K562 (cell line): ENCODE results near the gene CRYAB. TPM values are rescaled to one million over a fixed set of nuclear protein-coding genes. Genes with fewer than 3 reads are reported as not detected.

Experiments used
- ATAC-seq: fragments of 200-7000 bp; cut with Tn5 transposase; 3 replicates; pipeline ENCODE4 v1.9.1; 2020; ENCODE audit warnings: moderate library complexity
- BruUV-seq: library from RNA; stranded (reverse); fragments of 400-500 nt; replicated peaks from 2 replicates; lab custom pipeline; 2021; lab: Mats Ljungman, UMichigan
- CTCF ChIA-PET: fragments of 300-600 bp; formaldehyde crosslinking; extraction: SDS; loops from one replicate; lab custom pipeline; 2021; ENCODE audit warnings: low intra/inter-chr PET ratio; lab: Yijun Ruan, JAX
- POLR2A ChIA-PET: fragments of 300-600, 350-650 bp; sonication (Branson Sonifier 250); formaldehyde crosslinking; extraction: SDS; loops from one replicate; lab custom pipeline; 2021; ENCODE audit warnings: antibody characterized with exemption, inconsistent platforms; lab: Yijun Ruan, JAX
- DNase-seq, 4 experiments: peaks; one replicate each; pipeline versions ENCODE4 v3.0.0 to v3.0.0-alpha.2; 2011 to 2018; ENCODE audit warnings: low spot score in 3 of 4, mixed read lengths in 3 of 4; ENCODE audit errors: extremely low read depth in 1 of 4
- FAIRE-seq: peaks from 2 replicates; lab custom pipeline; 2011; peaks lifted over from hg19 to GRCh38; lab: Jason Lieb, UNC
- H2AFZ ChIP-seq: 2 replicates; pipeline ENCODE4 v1.6.0; 2011; ENCODE audit warnings: low read depth, low read length, control low read depth, inconsistent platforms
- H3K27ac ChIP-seq: fragments of 200-600 bp; 3 replicates; pipeline ENCODE4 v1.8.0; 2011; ENCODE audit warnings: low read depth, mild to moderate bottlenecking, control low read depth, inconsistent platforms, low read length, moderate library complexity, mixed read lengths; ENCODE audit errors: extremely low read depth
- H3K27me3 ChIP-seq, 2 experiments: fragments of 300-600 bp in 1 of 2; 2 replicates in 1 of 2; 3 replicates in 1 of 2; pipeline versions ENCODE4 v1.6.0 to v1.8.0; 2011; ENCODE audit warnings: inconsistent platforms in 2 of 2, low read length in 2 of 2, mild to moderate bottlenecking in 1 of 2, mixed read lengths in 1 of 2, moderate library complexity in 1 of 2; ENCODE audit not compliant: control insufficient read depth in 2 of 2, insufficient read depth in 2 of 2
- H3K36me3 ChIP-seq: fragments of 300-600 bp; 3 replicates; pipeline ENCODE4 v1.8.0; 2011; ENCODE audit warnings: mild to moderate bottlenecking, low read length, inconsistent platforms; ENCODE audit not compliant: control insufficient read depth, insufficient read depth
- H3K4me1 ChIP-seq, 2 experiments: fragments of 200-600 bp in 1 of 2; replicated peaks in 1 of 2; 2 replicates in 1 of 2; 3 replicates in 1 of 2; pipeline versions ENCODE4 v1.5.1 to v1.8.0; 2011; ENCODE audit warnings: inconsistent platforms in 2 of 2, low read length in 2 of 2, mild to moderate bottlenecking in 1 of 2, mixed read lengths in 1 of 2, moderate library complexity in 1 of 2; ENCODE audit not compliant: control insufficient read depth in 2 of 2, insufficient read depth in 2 of 2
- H3K4me2 ChIP-seq: 2 replicates; pipeline ENCODE4 v1.6.1; 2011; ENCODE audit warnings: low read length, control low read depth, inconsistent platforms, mixed read lengths; ENCODE audit not compliant: insufficient read depth
- H3K4me3 ChIP-seq: fragments of 200-600 bp; sonication (generic), shearing (Covaris generic); 2 replicates; pipeline ENCODE4 v1.5.1; 2016; ENCODE audit warnings: control low read depth, inconsistent platforms
- H3K79me2 ChIP-seq: fragments of 200-600 bp; 3 replicates; pipeline ENCODE4 v1.8.0; 2011; ENCODE audit warnings: low read length, inconsistent platforms; ENCODE audit not compliant: control insufficient read depth, insufficient read depth
- H3K9ac ChIP-seq, 2 experiments: 2 replicates each; pipeline versions ENCODE4 v1.6.0 to v1.6.1; 2011; ENCODE audit warnings: low read depth in 2 of 2, low read length in 2 of 2, control low read depth in 1 of 2, inconsistent platforms in 1 of 2, mild to moderate bottlenecking in 1 of 2, mixed read lengths in 1 of 2; ENCODE audit not compliant: insufficient read depth in 1 of 2
- H3K9me1 ChIP-seq: one replicate; pipeline ENCODE4 v1.6.0; 2011; ENCODE audit warnings: inconsistent platforms, mild to moderate bottlenecking, low read length, moderate library complexity; ENCODE audit not compliant: control insufficient read depth, insufficient read depth
- H3K9me3 ChIP-seq: replicated peaks from 2 replicates; pipeline ENCODE4 v1.5.1; 2011; ENCODE audit warnings: low read depth, low read length, inconsistent platforms; ENCODE audit not compliant: control insufficient read depth, insufficient read depth
- H4K20me1 ChIP-seq: replicated peaks from 2 replicates; pipeline ENCODE4 v1.6.1; 2011; ENCODE audit warnings: low read length, inconsistent platforms, mixed read lengths; ENCODE audit not compliant: control insufficient read depth, insufficient read depth
- HDGF ChIP-seq: fragments of 450-650 bp; IDR thresholded peaks from 2 replicates; pipeline ENCODE4 v1.6.1; 2016
- POLR2AphosphoS2 ChIP-seq: IDR thresholded peaks from 2 replicates; pipeline ENCODE4 v1.6.1; 2012; ENCODE audit warnings: low read length, improper control_type of control experiment
- POLR2B ChIP-seq: fragments of 450-650 bp; IDR thresholded peaks from 2 replicates; pipeline ENCODE4 v1.6.1; 2018; ENCODE audit warnings: low read depth; ENCODE audit not compliant: partially characterized antibody
- SMARCA4 ChIP-seq: fragments of 450-650 bp; IDR thresholded peaks from 2 replicates; pipeline ENCODE4 v1.6.1; 2016
- WGBS: fragments of 100-300 bp; shearing (Covaris generic); methylation state at CpG from one replicate; pipeline ENCODE4 v1.1.6; 2016; ENCODE audit warnings: low coverage, mixed read lengths; ENCODE audit not compliant: insufficient coverage; ENCODE audit errors: missing lambda C conversion rate; 5-methylcytosine and 5-hydroxymethylcytosine counted together
- in situ Hi-C: fragments of 300-500 bp; cut with MboI; formaldehyde crosslinking; loops from 4 replicates; pipeline ENCODE4 v1.15.0; 2018; ENCODE audit warnings: inconsistent platforms, mixed read lengths
- intact Hi-C: fragments of 100-400 bp; cut with micrococcal nuclease; formaldehyde crosslinking; loops from 2 replicates; pipeline ENCODE4 v1.14.2; 2022
- polyA plus RNA-seq, 8 experiments: library from polyadenylated mRNA; depleted of rRNA in 4 of 8; stranded (reverse) in 5 of 8; unstranded in 3 of 8; fragments of >200 nt; fragmentation: Nextera tagmentation in 2 of 8; fragmentation: Illumina TruSeq in 1 of 8; extraction: Ambion mirVana in 2 of 8; extraction: Trizol in 1 of 8; gene quantifications; 2 replicates each; pipeline versions ENCODE4 v1.2.1 to v1.2.3, GENCODE V29; 2011 to 2014; ENCODE audit warnings: inconsistent platforms in 1 of 8, missing spikeins in 1 of 8
- total RNA-seq, 7 experiments: library from RNA; depleted of rRNA in 6 of 7; stranded (reverse); fragments of >200 nt in 6 of 7; fragmentation: Illumina TruSeq in 2 of 7; extraction: Trizol in 2 of 7; gene quantifications; 2 replicates each; pipeline versions ENCODE4 v1.2.1 to v1.2.3, GENCODE V29; 2011 to 2021; ENCODE audit warnings: low replicate concordance in 1 of 7
- TF ChIP-seq, protein P1 (sequence below), 2 experiments: fragments of 450-650 bp; IDR thresholded peaks; 2 replicates each; pipeline ENCODE4 v1.6.1; 2016; ENCODE audit warnings: mild to moderate bottlenecking in 2 of 2, borderline replicate concordance in 1 of 2, low read depth in 1 of 2, moderate library complexity in 1 of 2

Gene CRYAB
- total and polyA plus RNA-seq, 9 of the 15 experiments (the other 6 are each of a cell fraction or from before 2014, with no cell fraction given): 0.83 to 7.5 (median 3.6) TPM

DNA sequence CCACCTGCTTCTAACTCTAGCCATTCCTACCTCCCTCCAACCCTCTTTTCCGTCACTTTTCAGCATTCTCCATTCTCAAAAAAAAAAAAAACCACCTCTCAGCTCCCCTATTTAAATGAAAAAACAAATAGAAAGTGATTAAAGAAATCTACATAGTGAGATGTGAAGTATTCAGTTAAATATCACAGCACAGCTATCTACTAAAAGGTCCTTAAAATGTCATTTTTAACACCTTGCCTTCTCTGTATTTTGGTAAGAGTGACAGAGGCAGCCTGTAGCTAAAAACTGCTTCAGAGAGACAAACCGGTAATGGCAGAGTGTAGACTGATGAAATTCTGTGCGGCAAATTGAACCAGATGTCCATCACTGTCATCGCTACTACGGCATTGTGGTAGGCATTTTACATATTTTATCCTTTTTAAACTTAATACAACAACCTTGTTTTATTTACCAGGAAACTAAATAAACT, 39.8 kb downstream of the CRYAB start:
- POLR2A ChIA-PET: interaction anchor here (0.5 to 2.7 kb wide), 9 partner anchors 10 to 719 kb away, joined by 3 to 18 read pairs (median 4); no protein-coding TSS in a partner anchor
- CTCF ChIA-PET: interaction anchor here (0.6 kb wide), 1 partner anchor 429 kb away, joined by 3 read pairs; no protein-coding TSS in a partner anchor
- Histone ChIP-seq H3K4me1 (peaks cover 3 to 4% of the 10 kb centered on the region in 2 experiments; a peak in 2 of 5 replicates), H4K20me1 (no peaks in the 10 kb centered on the region), H3K9me1 (no peaks in the 10 kb centered on the region), H3K79me2 (peaks cover 10% of the 10 kb centered on the region; the same call in 2 of the 3 replicates), H2AFZ (peak overlapping the region; percentile 93), H3K4me3 (peak overlapping the region; percentile 83), H3K9ac (peak overlapping the region; percentile 75 to 94), H3K27ac (peak overlapping the region; percentile 71), H3K4me2 (peak overlapping the region; percentile 91), H3K36me3 (peaks cover 32% of the 10 kb centered on the region), H3K27me3 (no peaks in the 10 kb centered on the region), H3K9me3 (no peaks in the 10 kb centered on the region)
- TSS peak; percentile 72 for BruUV-seq
- intact Hi-C loops (no loop called here), in situ Hi-C loops (no loop called here)
- ATAC-seq (peak; percentile 46), FAIRE-seq (no peak), DNase-seq (peak in 2 of 4 experiments; percentile 17 to 23)
- 16% methylated on average over 5 of the region's 5 CpGs for WGBS
- no peak for TF ChIP-seq POLR2AphosphoS2
- TF ChIP-seq, protein P1, sequence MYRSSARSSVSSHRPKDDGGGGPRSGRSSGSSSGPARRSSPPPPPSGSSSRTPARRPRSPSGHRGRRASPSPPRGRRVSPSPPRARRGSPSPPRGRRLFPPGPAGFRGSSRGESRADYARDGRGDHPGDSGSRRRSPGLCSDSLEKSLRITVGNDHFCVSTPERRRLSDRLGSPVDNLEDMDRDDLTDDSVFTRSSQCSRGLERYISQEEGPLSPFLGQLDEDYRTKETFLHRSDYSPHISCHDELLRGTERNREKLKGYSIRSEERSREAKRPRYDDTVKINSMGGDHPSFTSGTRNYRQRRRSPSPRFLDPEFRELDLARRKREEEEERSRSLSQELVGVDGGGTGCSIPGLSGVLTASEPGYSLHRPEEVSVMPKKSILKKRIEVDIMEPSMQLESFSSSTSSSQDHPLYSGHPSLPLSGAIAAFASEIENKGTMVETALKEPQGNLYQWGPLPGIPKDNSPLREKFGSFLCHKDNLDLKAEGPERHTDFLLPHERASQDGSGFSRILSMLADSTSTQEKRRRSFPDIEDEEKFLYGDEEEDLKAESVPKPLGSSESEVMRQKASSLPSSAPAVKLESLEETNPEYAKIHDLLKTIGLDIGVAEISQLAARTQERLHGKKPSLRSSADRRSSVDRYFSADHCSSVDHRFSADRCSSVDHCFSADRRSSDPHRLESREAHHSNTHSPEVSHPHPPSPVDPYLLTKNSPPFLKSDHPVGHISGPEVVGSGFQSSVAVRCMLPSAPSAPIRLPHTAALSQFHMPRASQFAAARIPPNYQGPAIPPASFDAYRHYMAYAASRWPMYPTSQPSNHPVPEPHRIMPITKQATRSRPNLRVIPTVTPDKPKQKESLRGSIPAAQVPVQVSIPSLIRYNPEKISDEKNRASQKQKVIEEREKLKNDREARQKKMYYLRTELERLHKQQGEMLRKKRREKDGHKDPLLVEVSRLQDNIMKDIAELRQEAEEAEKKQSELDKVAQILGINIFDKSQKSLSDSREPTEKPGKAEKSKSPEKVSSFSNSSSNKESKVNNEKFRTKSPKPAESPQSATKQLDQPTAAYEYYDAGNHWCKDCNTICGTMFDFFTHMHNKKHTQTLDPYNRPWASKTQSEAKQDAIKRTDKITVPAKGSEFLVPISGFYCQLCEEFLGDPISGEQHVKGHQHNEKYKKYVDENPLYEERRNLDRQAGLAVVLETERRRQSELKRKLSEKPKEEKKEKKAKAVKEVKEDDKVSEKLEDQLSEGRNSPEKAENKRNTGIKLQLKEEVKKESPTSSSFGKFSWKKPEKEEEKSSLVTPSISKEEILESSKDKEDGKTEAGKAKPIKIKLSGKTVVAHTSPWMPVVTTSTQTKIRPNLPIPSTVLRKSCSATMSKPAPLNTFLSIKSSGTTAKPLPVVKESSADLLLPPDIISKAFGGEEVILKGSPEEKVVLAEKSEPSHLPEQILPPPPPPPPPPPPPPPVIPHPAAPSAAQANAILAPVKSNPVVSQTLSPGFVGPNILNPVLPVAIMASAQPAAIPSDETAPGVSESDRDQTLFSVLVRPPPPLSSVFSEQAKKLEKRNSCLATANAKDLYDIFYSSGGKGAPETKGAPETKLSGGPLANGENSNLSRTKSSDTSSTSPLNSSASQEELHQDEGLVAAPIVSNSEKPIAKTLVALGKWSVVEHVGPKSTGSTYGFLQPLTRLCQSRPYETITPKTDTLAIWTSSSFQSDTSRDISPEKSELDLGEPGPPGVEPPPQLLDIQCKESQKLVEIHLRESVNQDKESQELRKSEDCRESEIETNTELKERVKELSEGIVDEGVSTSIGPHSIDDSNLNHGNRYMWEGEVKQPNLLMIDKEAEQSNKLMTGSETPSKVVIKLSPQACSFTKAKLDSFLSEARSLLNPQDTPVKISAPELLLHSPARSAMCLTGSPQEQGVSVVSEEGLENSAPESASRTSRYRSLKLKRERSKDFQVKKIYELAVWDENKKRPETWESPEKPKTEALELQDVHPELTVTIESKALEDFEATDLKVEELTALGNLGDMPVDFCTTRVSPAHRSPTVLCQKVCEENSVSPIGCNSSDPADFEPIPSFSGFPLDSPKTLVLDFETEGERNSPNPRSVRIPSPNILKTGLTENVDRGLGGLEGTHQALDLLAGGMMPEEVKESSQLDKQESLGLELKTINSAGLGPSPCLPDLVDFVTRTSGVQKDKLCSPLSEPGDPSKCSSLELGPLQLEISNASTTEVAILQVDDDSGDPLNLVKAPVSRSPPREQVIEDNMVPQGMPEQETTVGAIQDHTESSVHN (IDR thresholded peaks at IDR 0.05; ENCODE audit: borderline replicate concordance in 1 of 2, low read depth in 1 of 2): 0 out of 4 replicates have a peak, but pooled peaks of 1 of the 2 experiments have one; percentile 40
- TF ChIP-seq POLR2B: peak; percentile 33
- 0 out of 2 replicates have a peak, but pooled peaks have one; percentile 17 for TF ChIP-seq SMARCA4
- TF ChIP-seq HDGF: 0 out of 2 replicates have a peak, but pooled peaks have one; percentile 15
